HEK293T (cell line): ENCODE measurements around the gene MPND.

Experiments used
- CTCF ChIA-PET: fragments of 350-600 bp; formaldehyde crosslinking; extraction: SDS; loops from one replicate; lab custom pipeline; 2021; ENCODE audit warnings: antibody characterized with exemption, inconsistent platforms; lab: Yijun Ruan, JAX
- POLR2A ChIA-PET: fragments of 350-600 bp; formaldehyde crosslinking; extraction: SDS; loops from one replicate; lab custom pipeline; 2020; ENCODE audit warnings: antibody characterized with exemption, inconsistent platforms; lab: Yijun Ruan, JAX
- DNase-seq: peaks from one replicate; pipeline ENCODE4 v3.0.0; 2012; ENCODE audit warnings: mixed read lengths; ENCODE audit errors: extremely low spot score
- ARNT ChIP-seq: fragments of 450-650 bp; IDR thresholded peaks from 2 replicates; pipeline ENCODE4 v1.6.1; 2017; ENCODE audit warnings: mild to moderate bottlenecking
- BHLHE40 ChIP-seq: fragments of 450-650 bp; IDR thresholded peaks from 2 replicates; pipeline ENCODE4 v1.6.1; 2016; ENCODE audit warnings: mild to moderate bottlenecking, moderate library complexity, borderline replicate concordance
- CTBP1 ChIP-seq: fragments of 450-650 bp; IDR thresholded peaks from 2 replicates; pipeline ENCODE4 v1.6.1; 2016; ENCODE audit warnings: borderline replicate concordance
- ELF4 ChIP-seq: fragments of 450-650 bp; IDR thresholded peaks from 2 replicates; pipeline ENCODE4 v1.6.1; 2017; ENCODE audit warnings: antibody characterized with exemption
- FOXA1 ChIP-seq: fragments of 450-650 bp; IDR thresholded peaks from 2 replicates; pipeline ENCODE4 v1.6.1; 2016; ENCODE audit warnings: mild to moderate bottlenecking
- FOXK2 ChIP-seq: fragments of 450-650 bp; IDR thresholded peaks from 2 replicates; pipeline ENCODE4 v1.6.1; 2016; ENCODE audit warnings: mild to moderate bottlenecking
- FOXM1 ChIP-seq: fragments of 450-650 bp; IDR thresholded peaks from 2 replicates; pipeline ENCODE4 v1.6.1; 2017; ENCODE audit warnings: mild to moderate bottlenecking, borderline replicate concordance
- HDGF ChIP-seq: fragments of 450-650 bp; IDR thresholded peaks from 2 replicates; pipeline ENCODE4 v1.6.1; 2017; ENCODE audit warnings: antibody characterized with exemption, borderline replicate concordance
- L3MBTL2 ChIP-seq: fragments of 450-650 bp; conservative IDR thresholded peaks from 2 replicates; pipeline ENCODE4 v1.6.1; 2016; ENCODE audit warnings: mild to moderate bottlenecking
- LEF1 ChIP-seq: fragments of 450-650 bp; IDR thresholded peaks from 2 replicates; pipeline ENCODE4 v1.6.1; 2017; ENCODE audit warnings: mild to moderate bottlenecking, borderline replicate concordance
- NFRKB ChIP-seq: fragments of 450-650 bp; IDR thresholded peaks from 2 replicates; pipeline ENCODE4 v1.6.1; 2016; ENCODE audit warnings: mild to moderate bottlenecking, moderate library complexity
- PKNOX1 ChIP-seq: fragments of 450-650 bp; IDR thresholded peaks from 2 replicates; pipeline ENCODE4 v1.6.1; 2016
- SP1 ChIP-seq: fragments of 450-650 bp; IDR thresholded peaks from 2 replicates; pipeline ENCODE4 v1.6.1; 2017
- SUZ12 ChIP-seq: fragments of 450-650 bp; IDR thresholded peaks from 2 replicates; pipeline ENCODE4 v1.6.1; 2016; ENCODE audit warnings: mild to moderate bottlenecking
- TARDBP ChIP-seq: fragments of 450-650 bp; IDR thresholded peaks from 2 replicates; pipeline ENCODE4 v1.6.1; 2016
- ZNF384 ChIP-seq: fragments of 450-650 bp; IDR thresholded peaks from 2 replicates; pipeline ENCODE4 v1.6.1; 2016

The MPND gene

DNA sequence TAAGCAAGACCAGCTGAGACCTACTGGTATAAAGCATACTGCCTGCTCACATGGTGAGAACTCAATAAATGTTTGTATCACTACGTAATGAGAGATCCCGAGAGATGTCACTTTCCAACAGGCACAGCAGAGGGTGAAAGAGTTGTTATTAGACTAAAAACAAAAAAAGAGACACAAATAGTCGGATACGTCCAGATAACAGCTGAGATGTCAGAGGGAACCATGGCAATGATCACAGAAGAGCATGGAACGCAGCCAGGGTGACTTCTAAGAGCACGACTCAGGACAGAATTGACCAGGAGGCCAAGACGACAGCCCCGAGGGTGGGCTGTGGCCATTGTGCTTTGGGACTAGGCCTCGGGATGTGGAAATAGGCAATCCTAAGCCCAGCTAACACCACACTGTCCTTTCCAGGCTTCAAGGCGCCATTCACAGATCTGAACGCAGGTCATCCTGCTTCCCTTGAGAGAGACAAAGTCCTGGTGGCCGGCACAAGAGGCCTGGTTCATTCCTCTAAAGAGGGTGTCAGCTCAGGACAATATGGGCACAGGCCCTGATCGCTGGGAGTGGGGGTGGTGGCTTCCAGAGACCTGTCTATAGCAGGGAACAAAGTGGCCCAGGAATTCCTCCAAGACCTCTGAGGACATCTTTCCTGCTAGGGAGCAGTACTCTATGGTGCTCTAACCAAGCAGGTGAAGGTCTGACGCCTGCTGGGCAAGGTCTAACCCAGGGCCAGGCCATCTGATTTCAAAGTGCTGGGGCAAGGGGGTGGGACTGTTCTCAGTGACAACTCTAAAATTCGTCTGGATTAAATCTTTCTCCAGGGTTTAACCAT is 53.8 kb downstream of the MPND start:
- TF ChIP-seq BHLHE40 (no peak), SP1 (no peak), FOXM1 (no peak), FOXK2 (no peak), ARNT (no peak), PKNOX1 (no peak), L3MBTL2 (no peak), SUZ12 (no peak), TARDBP (no peak), FOXA1 (no peak), LEF1 (no peak), HDGF (no peak), NFRKB (no peak), CTBP1 (no peak), ELF4 (no peak), ZNF384 (no peak)
- ChIA-PET CTCF (no interaction called here), POLR2A (no interaction called here)
- no peak for DNase-seq

GRCh38 chr19:4399812-4400134 is 56.4 kb downstream of the MPND start:
- CTCF ChIA-PET: interaction anchor here (0.6 to 1.4 kb wide), 9 partner anchors 8 to 133 kb away, joined by 3 to 13 read pairs (median 3); no protein-coding TSS in a partner anchor
- DNase-seq: no peak
- TF ChIP-seq CTBP1 (no peak), FOXM1 (no peak), NFRKB (no peak), TARDBP (no peak)
- POLR2A ChIA-PET: no interaction called here

GRCh38 chr19:4400135-4400936 is 57.0 kb downstream of the MPND start, which contains the start of gene SH3GL1:
Gene SH3GL1 (minus strand): TSS chr19:4400547. CDS start chr19:4400368, 179 bp downstream.
- POLR2A ChIA-PET: interaction anchor here (0.7 kb wide), 1 partner anchor 23 kb away, joined by 5 read pairs; no protein-coding TSS in a partner anchor
- no peak for TF ChIP-seq ELF4
- TF ChIP-seq NFRKB: no peak
- TF ChIP-seq BHLHE40: no peak
- peak; percentile 56; the same call in 1 of the 2 replicates for TF ChIP-seq FOXM1
- TF ChIP-seq TARDBP: no peak
- peak; percentile 65 for TF ChIP-seq ARNT
- CTCF ChIA-PET: interaction anchor here (0.6 to 1.4 kb wide), 9 partner anchors 9 to 133 kb away, joined by 3 to 13 read pairs (median 3); no protein-coding TSS in a partner anchor
- peak; percentile 89 for DNase-seq

DNA sequence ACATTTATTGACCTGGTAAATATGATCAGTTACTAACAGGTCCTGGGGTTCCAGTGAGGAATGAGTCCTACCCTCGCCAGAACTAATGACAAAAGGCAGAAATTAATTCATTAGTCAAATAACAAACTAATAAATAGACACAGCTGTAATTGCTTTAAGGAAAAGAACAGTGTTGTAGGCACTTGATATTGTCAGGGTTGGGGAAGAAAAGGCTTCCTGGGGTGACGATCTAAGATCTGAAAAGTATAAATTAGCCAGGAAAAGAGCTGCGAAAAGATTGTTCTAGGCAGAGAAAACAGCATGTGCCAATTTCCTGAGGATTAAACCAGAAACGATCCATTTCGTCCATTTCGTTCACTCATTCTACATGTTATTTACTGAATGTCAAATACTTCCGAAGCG is 58.4 kb downstream of the MPND start:
- DNase-seq: no peak
- POLR2A ChIA-PET: interaction anchor here (0.6 to 1.5 kb wide), 18 partner anchors 8 to 315 kb away, joined by 3 to 20 read pairs (median 4); partner anchors contain the start of genes MPND and YJU2
- CTCF ChIA-PET: interaction anchor here (1.0 to 1.1 kb wide), 2 partner anchors 49 to 155 kb away, joined by 3 read pairs; partner anchors contain the start of gene YJU2
- no peak for TF ChIP-seq NFRKB

DNA sequence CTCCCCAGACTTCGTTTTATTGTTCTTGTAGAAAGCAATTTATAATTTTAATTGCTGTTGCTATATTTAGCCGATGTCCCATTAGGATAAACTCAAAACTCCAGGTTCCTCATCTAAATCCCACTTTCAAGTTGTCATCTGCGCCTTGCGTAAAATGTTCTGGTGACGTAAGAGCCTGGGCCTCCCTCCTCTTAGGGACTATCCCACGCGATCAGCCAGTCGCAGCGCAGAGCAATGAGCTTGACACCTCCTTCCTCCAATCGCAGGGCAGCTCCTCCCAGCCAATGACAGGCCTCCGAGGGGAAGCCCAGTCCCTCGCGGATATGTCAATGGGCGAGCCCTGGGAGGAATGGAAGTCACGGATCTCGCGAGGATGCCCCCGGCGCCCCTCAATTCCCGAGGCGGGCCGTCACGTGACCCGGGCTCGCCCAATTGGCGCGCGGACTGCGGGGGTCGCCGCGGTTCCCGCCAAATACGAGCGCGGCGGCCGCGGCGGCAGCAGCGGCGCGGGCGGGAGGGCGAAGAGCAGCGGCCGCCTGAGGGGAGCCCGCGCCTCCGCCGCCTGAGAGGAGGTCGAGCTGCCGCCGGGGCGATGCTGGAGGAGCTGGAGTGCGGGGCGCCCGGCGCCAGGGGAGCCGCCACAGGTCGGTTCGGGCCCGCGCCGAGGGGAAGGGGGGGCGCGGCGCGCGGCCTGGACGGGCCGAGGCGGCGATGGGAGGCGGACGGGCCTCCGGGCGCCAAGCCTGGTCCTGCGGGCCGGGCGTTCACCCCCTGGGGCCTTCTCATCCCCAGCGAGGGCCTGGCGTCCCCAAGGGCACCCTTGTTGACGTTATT is 59.0 kb downstream of the MPND start, which contains the start of gene CHAF1A:
Gene CHAF1A (plus strand): TSS at position 470 of the 834 bp plus-strand sequence. CDS start 123 bp downstream, at position 593.
- ChIA-PET POLR2A (interaction anchor here (0.6 to 1.5 kb wide), 19 partner anchors 8 to 315 kb away, joined by 3 to 20 read pairs (median 4); partner anchors contain the start of genes MPND and YJU2), CTCF (interaction anchor here (0.7 to 1.1 kb wide), 3 partner anchors 50 to 155 kb away, joined by 3 to 4 read pairs (median 3); partner anchors contain the start of gene YJU2)
- DNase-seq: peak; percentile 97
- TF ChIP-seq NFRKB (no peak), CTBP1 (no peak), ELF4 (no peak), FOXK2 (no peak), L3MBTL2 (no peak), PKNOX1 (peak; percentile 99), ZNF384 (no peak), LEF1 (peak; percentile 86; the same call in 1 of the 2 replicates), ARNT (peak; percentile 51; the same call in 1 of the 2 replicates), SUZ12 (no peak), TARDBP (no peak), FOXM1 (no peak), SP1 (no peak; the same call in 1 of the 2 replicates)
